Activated T-helper 1 cell treated with anti-CD3 and anti-CD28 coated beads, Interleukin-2, amount 50 U/mL, for 16 hours (primary cell): ENCODE measurements around the gene BTRC.

ENCODE experiments used
- DNase-seq, 2 donors: peaks; one replicate each; pipeline ENCODE4 v3.0.0-alpha.2; 2020; ENCODE audit warnings: low read depth in 1 of 2, low spot score in 1 of 2

The BTRC gene

DNA sequence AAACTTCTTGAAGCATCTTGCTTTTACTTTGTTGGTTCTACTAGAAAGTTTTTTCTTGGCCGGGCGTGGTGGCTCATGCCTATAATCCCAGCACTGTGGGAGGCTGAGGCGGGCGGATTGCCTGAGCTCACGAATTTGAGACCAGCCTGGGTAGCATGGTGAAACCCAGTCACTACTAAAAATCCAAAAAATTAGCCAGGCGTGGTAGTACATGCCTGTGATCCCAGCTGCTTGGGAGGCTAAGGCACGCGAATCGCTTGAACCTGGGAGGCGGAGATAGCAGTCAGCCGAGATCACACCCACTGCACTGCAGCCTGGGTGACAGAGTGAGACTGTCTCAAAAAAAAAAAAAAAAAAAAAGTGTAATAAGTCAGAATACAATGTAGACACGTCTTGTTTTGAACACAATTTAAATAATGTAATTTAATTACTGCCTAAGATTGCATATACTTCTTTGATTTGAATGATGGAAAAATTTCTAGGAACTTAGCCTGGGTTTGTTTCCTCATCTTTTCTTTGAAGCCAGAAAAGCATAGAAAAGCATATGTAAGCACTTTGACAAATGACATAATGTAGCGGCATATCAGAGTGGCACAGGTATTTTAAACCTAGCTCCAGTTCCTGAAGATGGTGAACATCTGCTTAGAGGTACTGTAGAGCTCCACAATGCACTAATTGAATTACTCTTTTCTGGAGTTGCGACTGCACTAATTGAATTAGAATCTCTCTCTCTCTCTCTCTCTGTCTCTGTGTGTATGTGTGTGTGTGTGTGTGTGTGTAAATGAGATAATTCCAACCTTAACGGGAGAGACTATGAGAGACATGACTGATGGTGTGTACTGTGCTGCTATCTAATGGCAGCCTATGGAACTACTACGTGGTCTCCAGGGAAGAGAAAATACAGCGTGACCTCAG, 87.8 kb downstream of the BTRC start:
- DNase-seq: no peak

DNA sequence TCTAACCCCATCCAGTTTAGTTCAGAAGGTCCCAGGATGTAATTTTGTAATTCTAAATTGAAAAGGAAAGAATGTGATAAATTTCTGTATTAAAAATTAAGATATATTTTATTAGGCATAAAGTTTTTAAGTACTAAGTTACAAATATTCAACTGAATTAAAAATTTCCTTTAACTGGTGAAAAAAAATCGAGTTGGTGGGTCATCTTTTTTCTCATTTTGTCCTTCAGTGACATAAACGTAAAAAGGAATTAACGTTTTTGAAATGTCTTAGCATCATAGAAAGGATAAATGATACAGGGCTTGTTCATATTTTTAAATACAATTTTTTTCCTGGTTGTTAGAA, 88.5 kb downstream of the BTRC start:
- no peak for DNase-seq

DNA sequence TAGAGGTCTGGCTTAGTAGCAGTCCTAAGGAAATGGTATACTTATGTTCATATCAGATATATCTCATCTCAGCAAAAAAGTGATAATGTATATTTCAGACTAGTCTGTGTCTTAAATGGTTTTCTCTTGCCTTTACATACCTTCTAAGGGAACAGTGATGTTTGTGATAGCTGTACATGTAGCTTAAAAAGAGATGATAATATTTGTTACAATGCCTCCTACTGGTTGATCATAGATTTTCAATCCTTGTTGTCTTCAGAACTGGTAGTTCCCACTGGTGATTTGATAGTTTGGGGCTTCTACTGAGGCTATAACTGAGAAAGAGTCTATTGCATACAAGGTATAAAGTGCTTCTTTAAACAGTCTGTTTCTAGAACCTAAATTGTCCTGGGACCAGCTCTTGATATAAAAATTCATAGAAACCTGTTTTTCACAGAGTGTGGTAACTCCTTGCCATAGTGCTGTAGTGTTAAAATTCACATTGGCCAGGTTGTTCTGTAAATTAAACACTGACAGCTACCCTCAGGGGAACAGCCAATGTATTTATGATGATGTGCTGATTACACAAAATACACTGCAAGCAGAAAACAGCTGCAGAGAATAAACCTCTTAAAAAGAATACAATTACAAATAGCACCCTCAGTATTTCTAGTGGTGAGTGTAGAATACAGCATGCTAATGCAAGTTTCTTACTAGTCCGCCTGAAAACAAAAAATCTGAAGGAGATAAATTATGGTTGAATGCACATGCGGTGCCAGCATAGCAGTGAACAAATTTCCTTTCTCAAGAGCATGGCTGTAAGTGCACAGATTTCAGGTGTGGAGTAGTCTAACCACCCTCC, 90.3 kb downstream of the BTRC start:
- DNase-seq: no peak

DNA sequence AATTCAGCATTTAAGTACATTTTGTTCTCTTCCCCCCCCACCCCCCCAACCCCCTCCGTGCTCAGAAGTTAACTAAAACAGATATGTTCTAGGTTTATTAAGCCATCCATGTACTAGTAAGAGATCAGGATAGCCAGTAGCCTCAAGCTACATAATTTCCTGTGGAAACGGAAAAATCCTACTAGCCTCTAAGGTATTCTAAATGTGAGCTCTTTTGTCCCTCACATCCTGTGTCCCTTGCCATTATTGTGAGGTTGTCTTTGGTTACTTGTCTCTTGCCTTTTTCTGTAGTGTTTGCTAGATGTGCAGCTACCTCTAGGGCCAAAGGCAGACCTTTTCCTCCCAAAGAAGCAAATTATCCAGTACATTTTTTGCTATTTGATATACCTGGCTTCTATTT, 92.1 kb downstream of the BTRC start:
- DNase-seq: no peak

DNA sequence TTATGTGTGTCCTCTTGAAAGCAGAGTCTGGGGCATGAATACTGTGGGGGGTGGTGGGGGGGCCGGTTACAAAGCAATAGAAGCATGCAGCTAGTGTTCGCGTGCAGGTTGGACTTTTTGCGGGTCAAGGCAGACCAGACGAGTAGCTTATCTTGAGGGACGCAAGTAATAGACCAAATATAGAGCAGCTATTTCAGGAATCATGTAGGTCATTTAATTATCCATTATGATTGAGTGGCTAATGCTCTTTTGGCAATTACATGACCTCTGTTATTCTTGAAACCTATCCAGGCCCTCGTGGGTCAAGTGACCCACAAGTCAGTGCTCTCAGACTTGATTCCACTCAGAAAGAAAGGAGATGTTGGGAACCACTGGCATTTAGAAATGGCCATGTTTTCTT, 93.0 kb downstream of the BTRC start:
- DNase-seq: no peak

DNA sequence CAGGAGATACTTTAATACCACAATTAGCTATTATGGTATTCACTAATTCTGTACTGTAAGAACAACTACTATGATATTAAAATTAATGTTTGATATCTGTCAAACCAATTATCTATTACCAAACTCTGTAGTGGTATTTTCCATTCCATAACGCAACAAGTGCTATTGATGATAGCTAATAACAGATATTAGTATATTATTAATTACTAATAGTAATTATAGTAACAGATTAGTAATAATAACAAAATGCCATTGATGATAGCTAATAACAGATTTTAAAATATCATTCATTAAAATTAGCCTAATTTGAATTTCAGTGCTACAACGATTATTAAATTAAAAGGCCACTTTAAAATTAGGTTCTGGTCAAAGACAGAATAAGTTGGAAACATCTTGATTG, 93.5 kb downstream of the BTRC start:
- no peak for DNase-seq

DNA sequence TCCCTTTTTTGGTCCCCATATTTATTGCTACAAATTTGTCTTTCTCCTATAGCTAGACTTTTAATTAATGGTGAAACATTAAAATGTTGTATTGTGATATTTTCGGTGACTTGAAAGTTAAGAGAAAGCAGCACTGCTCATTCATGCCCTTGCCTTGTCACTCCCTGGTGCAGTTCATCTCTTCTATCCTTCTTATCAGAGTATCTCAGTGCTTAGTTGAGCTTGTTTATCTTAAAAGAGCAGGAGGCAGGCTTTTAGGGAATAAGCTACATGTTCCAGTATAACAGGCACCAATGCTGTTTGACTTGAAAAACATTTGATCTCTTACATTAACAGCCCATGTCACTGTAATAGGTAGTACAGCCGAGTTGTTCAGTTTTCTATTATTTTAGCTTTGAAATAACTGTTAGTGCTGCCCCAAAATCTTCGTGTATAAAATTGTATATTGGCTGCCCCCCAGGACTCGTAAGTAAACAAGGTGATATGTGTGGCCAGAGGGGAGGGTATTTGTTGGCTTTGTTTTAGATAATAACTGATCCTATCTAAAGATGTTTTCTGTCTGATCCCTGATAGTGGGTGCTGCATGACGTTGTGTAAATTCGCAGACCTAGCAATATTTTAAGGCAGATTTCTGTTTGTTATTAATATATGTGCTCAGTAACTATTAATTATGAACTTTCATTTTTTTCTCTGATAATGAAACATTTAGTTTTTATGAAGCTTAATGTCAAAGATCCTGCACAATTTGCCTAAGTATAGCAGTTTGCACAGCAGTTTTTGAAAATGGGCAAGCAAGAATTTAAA, 96.5 kb downstream of the BTRC start:
- no peak for DNase-seq

DNA sequence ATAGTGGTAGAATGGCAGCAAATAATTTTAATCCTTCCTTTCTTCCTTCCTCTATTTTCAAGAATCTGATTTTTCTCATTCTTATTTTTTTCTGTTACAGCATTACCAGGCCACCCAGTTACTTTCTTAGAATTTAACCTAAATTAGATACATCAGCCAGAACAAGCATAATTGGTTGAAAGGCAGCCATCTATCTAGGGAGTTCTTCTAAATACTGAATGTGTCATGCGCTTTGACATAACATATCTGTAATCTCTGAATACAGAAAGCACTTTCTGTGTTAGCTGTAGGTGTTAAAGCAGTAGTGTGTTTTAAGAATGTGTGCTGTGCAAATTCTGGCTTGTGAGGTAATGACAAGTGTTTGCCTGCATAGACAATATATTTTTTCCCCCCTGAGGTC, 97.3 kb downstream of the BTRC start:
- no peak for DNase-seq

DNA sequence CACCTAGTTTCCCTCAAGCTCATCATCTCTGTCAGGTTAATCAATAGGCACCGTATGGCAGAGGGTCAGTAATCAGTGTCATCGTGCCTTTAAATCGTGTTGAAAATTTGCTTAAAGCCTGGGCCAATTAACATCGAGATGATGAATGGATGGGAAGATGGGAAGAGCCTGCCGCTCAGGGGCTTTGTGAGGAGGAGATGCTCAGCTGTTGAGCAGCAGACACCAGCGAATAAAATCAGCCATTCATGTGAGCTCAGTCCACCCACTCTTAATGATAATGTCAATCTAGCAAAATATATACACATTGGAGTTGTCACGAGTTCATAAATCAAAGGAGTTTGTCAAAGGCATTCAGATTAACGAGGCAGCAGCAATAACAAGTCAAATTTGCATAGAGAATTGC, 97.7 kb downstream of the BTRC start:
- DNase-seq: no peak

DNA sequence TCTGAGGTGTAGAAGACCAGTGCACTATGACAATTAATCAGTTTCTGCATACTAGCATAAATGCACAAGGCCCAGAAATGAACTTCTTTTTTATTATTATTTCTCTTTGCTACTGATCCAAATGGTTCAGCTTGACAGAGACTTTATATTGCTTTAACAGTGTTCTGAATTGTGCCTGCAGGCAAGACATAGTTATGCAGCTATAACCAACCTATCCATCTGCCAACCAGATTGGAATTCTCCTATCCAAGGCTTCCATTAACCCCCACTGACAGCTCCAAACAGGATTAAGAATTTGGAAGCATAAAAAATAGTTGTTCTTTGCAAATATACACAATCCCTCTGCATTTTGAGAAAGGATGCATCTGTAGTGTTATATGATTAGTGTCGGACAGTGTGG, 98.2 kb downstream of the BTRC start:
- DNase-seq: no peak

DNA sequence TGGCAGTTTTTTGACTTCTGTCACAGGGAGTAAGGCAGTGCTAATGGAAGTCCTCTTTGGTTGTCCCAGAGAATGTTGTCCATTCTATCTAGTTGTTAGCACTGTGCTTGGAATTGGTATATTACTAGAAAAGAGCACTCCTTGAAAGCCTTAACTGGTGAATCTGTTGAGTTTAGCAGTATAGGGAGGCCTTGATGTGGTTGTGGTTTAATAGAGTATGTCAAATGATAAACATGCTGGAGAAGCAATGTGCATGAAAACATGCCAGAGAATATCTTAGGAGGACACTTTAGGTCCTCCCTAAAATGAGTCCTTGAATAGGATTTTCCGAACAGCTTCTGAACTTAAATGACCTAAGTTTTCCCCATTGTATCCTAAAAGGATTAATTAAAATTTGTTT, 98.6 kb downstream of the BTRC start:
- no peak for DNase-seq

DNA sequence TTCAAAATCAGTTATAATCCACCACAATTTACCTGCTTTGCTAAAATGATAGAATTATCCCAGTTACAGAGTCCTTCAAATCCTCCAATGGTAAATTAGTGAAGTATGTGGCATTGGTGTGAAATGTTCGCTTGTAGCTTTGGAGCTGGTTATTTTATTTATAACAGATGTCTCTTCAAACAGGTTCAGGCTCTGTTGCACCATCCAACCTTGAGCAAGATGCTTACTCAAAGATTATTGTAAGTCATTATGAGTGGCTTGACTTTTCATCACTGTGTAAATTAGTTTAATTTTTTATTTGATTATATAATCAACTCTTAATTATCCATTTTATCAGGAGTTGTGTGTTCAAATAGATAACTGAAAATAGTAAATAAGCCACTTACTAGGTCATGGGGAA, 99.4 kb downstream of the BTRC start:
- DNase-seq: no peak

DNA sequence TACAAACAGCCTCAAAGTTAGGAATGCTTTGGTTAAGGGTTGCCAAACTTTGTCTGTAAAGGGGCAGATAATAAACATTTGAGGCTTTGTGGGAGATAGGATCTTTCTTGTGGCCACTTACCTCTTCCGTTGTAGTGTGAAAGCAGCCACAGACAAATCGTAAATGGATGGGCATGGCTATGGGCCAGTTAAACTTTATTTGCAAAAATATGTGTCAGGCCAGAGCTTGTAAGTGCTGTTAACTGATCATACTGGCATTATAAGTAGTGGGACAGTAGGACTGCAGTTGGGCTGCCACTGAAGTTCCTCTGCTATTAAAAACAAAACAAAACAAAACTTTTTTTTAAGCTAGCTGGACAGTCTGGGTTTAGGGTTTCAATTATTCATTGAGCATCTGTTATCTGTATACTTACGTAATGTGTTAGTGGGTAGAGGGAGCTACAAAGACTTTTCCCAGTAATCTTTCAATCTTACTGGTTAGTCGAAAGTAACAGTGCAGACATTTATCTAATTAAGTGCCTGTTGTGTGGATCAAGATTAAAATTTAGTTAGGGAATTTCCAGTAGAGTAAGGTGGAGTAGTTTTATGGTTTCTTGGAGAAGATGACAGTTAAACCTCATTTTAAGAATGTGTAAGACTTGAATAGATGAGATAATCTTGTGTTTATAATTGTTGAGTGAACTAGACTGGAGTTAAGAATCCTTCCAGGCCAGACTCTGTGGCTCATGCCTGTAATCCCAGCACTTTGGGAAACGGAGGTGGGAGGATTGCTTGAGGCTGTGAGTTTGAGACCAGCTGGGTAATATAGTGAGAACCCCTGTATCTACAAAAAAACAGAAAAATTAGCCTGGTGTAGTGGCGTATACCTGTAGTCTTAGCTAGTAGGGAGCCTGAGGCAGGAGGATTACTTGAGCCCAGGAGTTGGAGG, 100.1 kb downstream of the BTRC start:
- no peak for DNase-seq

DNA sequence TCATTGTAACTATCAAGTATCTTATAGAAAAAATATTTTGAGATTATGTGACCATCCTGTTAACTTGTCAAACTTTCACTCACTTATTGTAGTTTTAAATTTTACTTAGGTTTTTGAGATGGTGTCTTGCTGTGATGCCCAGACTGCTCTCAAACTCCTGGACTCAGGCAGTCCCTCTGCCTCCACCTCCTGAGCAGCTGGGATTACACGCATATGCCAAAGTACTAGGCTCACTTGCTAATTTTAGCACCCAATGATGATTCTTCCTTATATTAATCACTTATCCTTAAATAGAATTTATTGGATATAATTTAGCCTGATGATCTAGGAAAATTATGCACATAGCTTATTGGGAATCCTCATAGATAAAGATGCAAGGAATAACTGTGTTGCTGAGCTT, 104.9 kb downstream of the BTRC start:
- DNase-seq: no peak

DNA sequence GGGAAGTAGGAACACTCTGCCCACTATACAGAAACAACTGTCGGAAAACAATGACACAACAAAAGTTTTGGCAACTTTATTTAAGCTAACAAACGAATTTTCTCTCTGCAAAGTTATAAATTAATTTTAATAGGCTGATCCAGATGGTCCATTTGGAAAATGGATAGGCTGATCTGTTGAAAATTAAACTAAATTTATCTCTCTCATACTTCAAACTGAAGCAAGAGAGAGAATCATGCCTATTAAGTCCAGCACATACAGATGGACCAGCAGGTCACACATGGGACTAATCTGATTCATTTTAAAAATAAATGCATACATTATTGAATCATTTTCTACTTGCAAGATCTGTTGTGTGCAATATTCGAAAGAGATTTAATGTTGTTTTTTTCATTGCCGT, 110.1 kb downstream of the BTRC start:
- no peak for DNase-seq

DNA sequence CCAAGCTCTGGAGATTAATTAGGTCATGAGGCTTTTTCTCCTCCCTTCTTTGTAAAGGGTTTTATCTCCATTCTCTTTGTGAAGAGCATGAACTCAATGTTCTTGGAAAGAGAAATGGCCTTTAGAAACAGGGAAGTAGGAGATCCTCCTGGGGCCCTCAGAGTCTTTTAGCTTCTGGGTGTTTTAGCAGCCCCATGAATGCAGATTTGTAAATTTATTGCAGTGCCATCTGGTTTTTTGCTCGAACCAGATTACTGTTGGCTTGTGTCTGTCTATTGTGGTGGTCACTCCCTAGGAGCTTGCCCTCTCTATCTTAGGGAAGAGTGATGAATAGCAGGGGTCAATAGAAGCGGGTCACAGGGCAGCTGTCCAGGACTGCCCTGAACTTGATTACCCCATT, 110.6 kb downstream of the BTRC start:
- DNase-seq: no peak

DNA sequence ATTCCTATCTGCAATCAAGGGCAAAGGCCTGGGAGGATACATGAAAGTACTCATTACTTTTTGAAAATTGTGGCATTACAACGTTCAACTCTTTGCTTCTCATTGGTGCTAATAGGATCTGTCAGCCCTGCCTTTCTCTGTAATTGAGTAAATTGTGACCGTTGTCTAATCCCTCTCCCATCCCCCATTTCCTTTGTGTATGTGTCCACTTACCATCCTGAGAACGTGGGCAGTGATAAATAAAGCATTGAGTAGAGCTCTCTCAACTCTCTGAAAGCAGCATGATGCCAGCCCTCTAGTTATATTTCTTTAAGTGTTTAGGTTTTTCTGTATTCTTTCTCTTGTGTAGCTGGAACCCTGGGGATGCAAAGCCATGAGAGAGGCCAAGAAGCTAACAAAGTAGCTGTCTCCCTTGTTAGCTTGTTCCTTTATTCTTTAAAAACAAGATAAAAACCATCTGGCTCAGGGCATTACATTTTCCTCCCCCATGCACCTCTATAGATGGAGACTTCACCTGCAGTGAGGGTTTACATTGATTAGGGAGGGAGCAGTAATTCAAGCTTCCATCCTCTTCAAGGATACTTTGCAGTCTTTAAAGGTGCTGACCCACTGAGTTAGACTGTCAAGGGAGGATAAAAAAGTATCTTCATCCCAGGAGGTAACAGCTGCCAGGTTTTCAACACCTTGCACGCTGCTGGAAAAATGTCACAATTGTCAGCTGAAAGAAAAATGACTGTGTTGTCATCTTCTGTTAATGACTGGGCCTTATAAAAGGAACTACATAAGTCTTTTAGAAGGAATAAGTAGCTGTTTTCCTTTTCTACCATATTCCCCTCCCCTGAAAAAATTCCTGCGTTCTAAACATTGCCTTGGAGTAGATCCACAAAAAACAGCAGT, 112.3 kb downstream of the BTRC start:
- no peak for DNase-seq

DNA sequence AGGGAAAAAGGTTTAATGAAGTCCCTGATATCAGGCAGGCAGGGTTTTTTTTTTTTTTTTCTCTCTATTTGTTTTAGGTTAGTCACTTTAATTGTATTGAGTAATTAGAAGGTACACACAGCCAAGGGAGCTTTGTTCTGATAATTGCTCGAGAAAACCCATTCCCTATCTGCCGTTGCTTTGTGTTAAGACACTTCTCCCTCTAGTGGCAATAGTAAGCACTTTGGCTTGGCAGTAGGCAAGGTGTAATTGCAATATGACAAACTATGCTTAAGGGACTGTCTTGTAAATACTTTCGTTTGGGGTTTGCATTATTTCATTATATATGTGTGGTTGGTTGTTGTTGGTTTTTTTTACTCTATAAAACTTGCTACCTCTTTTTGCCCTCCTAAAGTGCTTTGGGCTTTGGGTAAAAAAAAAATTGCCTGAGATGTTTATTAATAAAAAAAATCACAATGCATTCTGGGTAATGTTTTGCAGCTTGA, 113.4 kb downstream of the BTRC start:
- DNase-seq: no peak

DNA sequence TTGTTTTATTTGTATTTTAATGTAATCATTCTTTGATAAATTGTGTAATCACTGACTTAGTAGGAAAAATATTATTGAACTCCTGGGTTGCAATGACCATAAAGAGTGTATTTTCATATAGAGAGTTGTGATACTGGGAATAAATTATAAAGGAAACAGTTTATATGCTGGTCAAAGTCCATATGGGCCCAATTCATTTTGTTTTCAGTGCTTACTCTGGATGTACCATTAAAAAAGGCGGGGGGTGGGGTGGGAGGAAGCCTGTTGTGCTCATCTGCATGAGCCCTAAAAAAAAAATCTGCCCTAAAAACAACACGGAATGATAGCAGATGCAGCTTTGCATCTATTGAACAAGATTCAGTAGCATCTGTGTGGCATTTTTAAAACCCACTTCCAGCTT, 114.2 kb downstream of the BTRC start:
- no peak for DNase-seq
